Measurements from ENCODE around the gene MOK. TPM values are rescaled to one million over a fixed set of nuclear protein-coding genes. Genes with fewer than 3 reads are reported as not detected.

MOK gene
- total RNA-seq, 1 donor from 2014 or later, result 1.8 TPM

DNA sequence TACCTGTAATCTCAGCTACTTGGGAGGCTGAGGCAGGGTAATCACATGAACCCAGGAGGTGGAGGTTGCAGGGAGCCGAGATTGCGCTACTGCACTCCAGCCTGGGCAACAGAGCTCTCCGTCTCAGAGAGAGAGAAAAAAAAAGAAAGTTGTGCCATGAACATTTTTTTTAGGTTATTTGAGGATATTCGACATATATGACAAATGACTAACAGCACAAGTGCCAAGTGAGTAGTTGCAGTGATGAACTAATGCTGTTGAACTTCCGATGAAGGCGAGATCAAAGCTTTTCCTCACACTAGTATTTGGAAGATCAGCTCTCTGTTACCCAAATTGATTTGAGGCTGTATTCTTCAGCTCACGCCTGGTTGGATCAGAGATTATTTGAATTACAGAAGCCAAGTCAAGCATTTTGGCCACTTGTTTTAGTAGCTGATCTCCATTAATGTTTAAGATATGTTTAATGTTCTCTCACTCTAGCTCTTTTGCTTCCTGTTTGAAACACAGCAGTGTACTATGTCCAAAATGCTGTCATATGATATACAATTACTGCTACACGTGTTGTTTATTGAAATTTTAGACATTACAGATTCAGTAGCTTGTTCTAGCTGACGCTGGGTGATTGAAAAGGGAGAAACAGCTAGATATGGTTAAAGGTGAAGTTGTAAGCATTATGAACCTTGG is 121.9 kb downstream of the MOK start:
- H3K27me3 Mint-ChIP-seq, result no peaks in the 10 kb centered on the region
- DNase-seq (no peak), ATAC-seq (ENCODE audit: low read depth) (no peak)
- H3K4me1 Mint-ChIP-seq, result peaks cover 45% of the 10 kb centered on the region
- ChIA-PET POLR2A (no interaction called here), CTCF (no interaction called here)
- H3K4me3 Mint-ChIP-seq, result no peak overlapping the region
- no peaks in the 10 kb centered on the region for H3K9me3 Mint-ChIP-seq
- intact Hi-C loops (cut with micrococcal nuclease), result no loop called here
- peaks cover 19% of the 10 kb centered on the region for H3K36me3 Mint-ChIP-seq (ENCODE audit: low read depth)
- TF ChIP-seq, protein P1, sequence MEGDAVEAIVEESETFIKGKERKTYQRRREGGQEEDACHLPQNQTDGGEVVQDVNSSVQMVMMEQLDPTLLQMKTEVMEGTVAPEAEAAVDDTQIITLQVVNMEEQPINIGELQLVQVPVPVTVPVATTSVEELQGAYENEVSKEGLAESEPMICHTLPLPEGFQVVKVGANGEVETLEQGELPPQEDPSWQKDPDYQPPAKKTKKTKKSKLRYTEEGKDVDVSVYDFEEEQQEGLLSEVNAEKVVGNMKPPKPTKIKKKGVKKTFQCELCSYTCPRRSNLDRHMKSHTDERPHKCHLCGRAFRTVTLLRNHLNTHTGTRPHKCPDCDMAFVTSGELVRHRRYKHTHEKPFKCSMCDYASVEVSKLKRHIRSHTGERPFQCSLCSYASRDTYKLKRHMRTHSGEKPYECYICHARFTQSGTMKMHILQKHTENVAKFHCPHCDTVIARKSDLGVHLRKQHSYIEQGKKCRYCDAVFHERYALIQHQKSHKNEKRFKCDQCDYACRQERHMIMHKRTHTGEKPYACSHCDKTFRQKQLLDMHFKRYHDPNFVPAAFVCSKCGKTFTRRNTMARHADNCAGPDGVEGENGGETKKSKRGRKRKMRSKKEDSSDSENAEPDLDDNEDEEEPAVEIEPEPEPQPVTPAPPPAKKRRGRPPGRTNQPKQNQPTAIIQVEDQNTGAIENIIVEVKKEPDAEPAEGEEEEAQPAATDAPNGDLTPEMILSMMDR (IDR thresholded peaks at IDR 0.05), result no peak
- no peak overlapping the region for H3K27ac Mint-ChIP-seq

DNA sequence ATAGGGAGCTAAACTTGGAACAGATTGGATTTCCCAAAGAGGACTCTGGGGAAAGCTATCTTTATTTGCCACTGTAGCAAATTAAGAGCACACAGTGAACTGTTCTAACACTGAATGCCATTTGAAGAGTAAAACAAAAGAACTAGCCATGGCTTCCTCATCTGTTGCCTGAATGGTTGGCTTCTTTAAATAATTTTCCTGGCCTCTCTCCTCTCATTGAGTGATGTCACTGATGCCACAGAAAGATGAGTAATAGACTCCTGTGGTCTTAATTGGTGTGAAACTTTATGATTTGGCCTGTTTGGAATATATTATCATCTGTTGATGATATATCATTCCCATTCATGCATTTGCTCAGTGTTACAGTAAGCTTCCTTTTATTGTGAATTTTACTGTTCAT is 122.8 kb downstream of the MOK start:
- ATAC-seq (ENCODE audit: low read depth) (no peak), DNase-seq (no peak)
- intact Hi-C loops (cut with micrococcal nuclease), result no loop called here
- H3K27me3 Mint-ChIP-seq, result no peaks in the 10 kb centered on the region
- H3K36me3 Mint-ChIP-seq (ENCODE audit: low read depth), result peaks cover 21% of the 10 kb centered on the region
- ChIA-PET POLR2A (interaction anchor here (0.8 kb wide), 1 partner anchor 92 kb away, joined by 3 read pairs; no protein-coding TSS in a partner anchor), CTCF (no interaction called here)
- no peak overlapping the region for H3K27ac Mint-ChIP-seq
- peaks cover 43% of the 10 kb centered on the region for H3K4me1 Mint-ChIP-seq
- H3K9me3 Mint-ChIP-seq, result no peaks in the 10 kb centered on the region
- no peak overlapping the region for H3K4me3 Mint-ChIP-seq
- TF ChIP-seq, protein P1 (IDR thresholded peaks at IDR 0.05), result no peak

DNA sequence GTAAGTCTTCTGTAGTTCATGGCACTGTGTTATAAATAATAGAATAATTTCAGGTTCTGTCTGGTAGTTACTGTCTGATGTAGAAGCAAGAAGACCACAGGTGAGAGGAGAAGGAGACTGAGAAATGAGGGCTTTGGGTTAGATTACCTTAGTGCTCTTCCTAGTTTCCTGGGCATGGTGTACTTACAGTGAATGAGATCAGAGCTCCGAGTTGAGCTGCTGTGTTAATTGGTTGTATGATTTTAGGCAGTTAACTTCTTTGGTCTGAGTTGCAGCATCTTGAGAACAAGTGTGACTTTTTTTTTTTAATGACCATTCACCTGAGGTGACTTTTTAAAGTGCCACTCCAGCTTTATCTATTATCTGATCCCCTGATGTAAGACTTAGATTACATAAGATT is 123.8 kb downstream of the MOK start:
- intact Hi-C loops (cut with micrococcal nuclease), result no loop called here
- Mint-ChIP-seq H3K4me3 (no peak overlapping the region), H3K9me3 (no peaks in the 10 kb centered on the region), H3K27ac (no peak overlapping the region), H3K4me1 (peaks cover 39% of the 10 kb centered on the region), H3K27me3 (no peaks in the 10 kb centered on the region), H3K36me3 (ENCODE audit: low read depth) (peaks cover 24% of the 10 kb centered on the region)
- TF ChIP-seq, protein P1 (IDR thresholded peaks at IDR 0.05), result no peak
- CTCF ChIA-PET, result interaction anchor here (0.6 kb wide), 1 partner anchor 35 kb away, joined by 4 read pairs; no protein-coding TSS in a partner anchor
- POLR2A ChIA-PET, result interaction anchor here (0.8 kb wide), 1 partner anchor 91 kb away, joined by 3 read pairs; no protein-coding TSS in a partner anchor
- no peak for DNase-seq
- no peak for ATAC-seq (ENCODE audit: low read depth)

DNA sequence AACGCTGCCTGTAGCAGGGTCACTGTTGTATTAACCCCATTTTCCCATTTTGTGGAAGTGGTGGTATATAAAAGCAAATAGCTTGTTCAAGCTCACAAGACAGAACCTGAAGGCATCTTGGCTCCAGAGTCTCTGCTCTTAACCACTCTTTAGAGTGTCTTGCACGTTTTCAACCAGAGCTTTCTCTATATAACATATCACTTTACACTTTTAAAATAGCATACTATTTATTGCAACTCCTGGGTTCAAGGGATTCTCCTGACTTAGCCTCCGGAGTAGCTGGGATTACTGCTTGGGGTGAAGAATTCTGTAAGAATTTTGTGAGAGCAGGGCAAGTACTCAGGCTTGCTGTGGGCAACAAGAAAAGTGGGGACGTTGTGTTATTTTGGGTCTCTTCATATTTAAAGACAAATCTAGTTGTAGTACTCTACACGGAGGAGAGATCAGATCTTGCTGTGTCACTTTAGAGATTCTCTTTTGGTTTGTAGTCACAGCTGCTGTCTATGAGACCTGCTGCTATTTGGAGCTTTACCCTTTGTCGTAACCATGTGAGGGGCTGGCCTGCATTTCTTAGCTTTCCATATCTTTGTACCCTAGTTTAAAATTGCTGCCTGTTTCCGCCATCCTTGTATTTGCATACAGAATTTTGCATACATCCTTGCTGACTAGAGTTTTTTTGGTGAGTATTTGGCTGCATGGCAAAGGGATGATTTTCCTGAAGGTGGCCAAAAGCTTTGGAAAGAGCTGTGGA is 124.5 kb downstream of the MOK start:
- CTCF ChIA-PET, result interaction anchor here (0.6 kb wide), 1 partner anchor 36 kb away, joined by 4 read pairs; no protein-coding TSS in a partner anchor

More for the DNA sequence above, 124.5 kb downstream of the MOK start:
- H3K27me3 Mint-ChIP-seq, result no peaks in the 10 kb centered on the region
- POLR2A ChIA-PET, result no interaction called here
- DNase-seq, result no peak
- H3K9me3 Mint-ChIP-seq, result no peaks in the 10 kb centered on the region
- peaks cover 41% of the 10 kb centered on the region for H3K4me1 Mint-ChIP-seq
- H3K4me3 Mint-ChIP-seq, result no peak overlapping the region
- peaks cover 21% of the 10 kb centered on the region for H3K36me3 Mint-ChIP-seq (ENCODE audit: low read depth)
- TF ChIP-seq, protein P1 (IDR thresholded peaks at IDR 0.05), result no peak
- intact Hi-C loops (cut with micrococcal nuclease), result no loop called here
- ATAC-seq (ENCODE audit: low read depth), result no peak
- no peak overlapping the region for H3K27ac Mint-ChIP-seq

Other genes starting within 250 kb of the MOK start
- 431 and 435 TPM in 2 replicates for gene HSP90AA1, start 218.1 kb downstream of the MOK start, total RNA-seq
- 41.1 and 42.3 TPM in 2 replicates for gene WDR20, start 165.3 kb downstream of the MOK start, total RNA-seq
- gene ZNF839, start 14.6 kb upstream of the MOK start, total RNA-seq, result 17.1 and 17.6 TPM in 2 replicates
- gene CINP, start 57.7 kb upstream of the MOK start, total RNA-seq, result 48.6 and 57.5 TPM in 2 replicates
- 9.9 and 11.8 TPM in 2 replicates for gene TECPR2, start 57.8 kb upstream of the MOK start, total RNA-seq
- gene ANKRD9, start 204.6 kb upstream of the MOK start, total RNA-seq, result 1.4 and 1.8 TPM in 2 replicates

All from activated B cell treated with CpG ODN at 0.5 μM for 24 hours (primary cell).